K562 (cell line): Measurements from ENCODE around the gene APCDD1. TPM values are rescaled to one million over a fixed set of nuclear protein-coding genes. Genes with fewer than 3 reads are reported as not detected.
A peak's percentile ranks its signal among the peaks of the same experiment; 100 is the strongest.

ENCODE experiments used
- NCOA2 ChIP-seq, 2 experiments: fragments of 450-650 bp; IDR thresholded peaks; 2 replicates each; pipeline ENCODE4 v1.6.1; 2018; ENCODE audit warnings: mild to moderate bottlenecking in 2 of 2, moderate library complexity in 1 of 2; ENCODE audit not compliant: partially characterized antibody in 2 of 2
- NFIX ChIP-seq: fragments of 250-450 bp; sonication (Bioruptor Pico); IDR thresholded peaks from 2 replicates; pipeline ENCODE4 v1.4.0; 2020; ENCODE audit warnings: low read depth, mild to moderate bottlenecking, moderate library complexity
- NR4A1 ChIP-seq, 2 experiments: fragments of 250-450 bp in 1 of 2; fragments of 450-650 bp in 1 of 2; sonication (Bioruptor Pico) in 1 of 2; IDR thresholded peaks; 2 replicates each; pipeline versions ENCODE4 v1.4.0 to v1.6.1; 2016 to 2020; ENCODE audit warnings: mild to moderate bottlenecking in 2 of 2, missing compliant biosample characterization in 1 of 2, missing genetic modification characterization in 1 of 2, moderate library complexity in 1 of 2
- RBFOX2 ChIP-seq: fragments of 200-400 bp; formaldehyde crosslinking; IDR thresholded peaks from 2 replicates; pipeline ENCODE4 v1.6.1; 2017; ENCODE audit warnings: low read depth, mild to moderate bottlenecking, low read length, moderate library complexity
- SMAD2 ChIP-seq: fragments of 150-350 bp; IDR thresholded peaks from 2 replicates; pipeline ENCODE4 v1.6.1; 2014; ENCODE audit warnings: low read depth, mild to moderate bottlenecking, low read length
- ZFX ChIP-seq: sonication (generic); formaldehyde crosslinking; IDR thresholded peaks from 2 replicates; pipeline ENCODE4 v1.8.0; 2022; ENCODE audit warnings: mild to moderate bottlenecking, missing genetic modification reagents, moderate library complexity
- polyA plus RNA-seq, 8 experiments: library from polyadenylated mRNA; depleted of rRNA in 4 of 8; stranded (reverse) in 5 of 8; unstranded in 3 of 8; fragments of >200 nt; fragmentation: Nextera tagmentation in 2 of 8; fragmentation: Illumina TruSeq in 1 of 8; extraction: Ambion mirVana in 2 of 8; extraction: Trizol in 1 of 8; gene quantifications; 2 replicates each; pipeline versions ENCODE4 v1.2.1 to v1.2.3, GENCODE V29; 2011 to 2014; ENCODE audit warnings: inconsistent platforms in 1 of 8, missing spikeins in 1 of 8
- total RNA-seq, 7 experiments: library from RNA; depleted of rRNA in 6 of 7; stranded (reverse); fragments of >200 nt in 6 of 7; fragmentation: Illumina TruSeq in 2 of 7; extraction: Trizol in 2 of 7; gene quantifications; 2 replicates each; pipeline versions ENCODE4 v1.2.1 to v1.2.3, GENCODE V29; 2011 to 2021; ENCODE audit warnings: low replicate concordance in 1 of 7
- TF ChIP-seq, protein P1 (sequence below), 2 experiments: fragments of 450-650 bp; formaldehyde crosslinking in 1 of 2; IDR thresholded peaks; 2 replicates each; pipeline versions ENCODE4 v1.4.0 to v1.6.1; 2014 to 2020; ENCODE audit warnings: mild to moderate bottlenecking in 2 of 2, borderline replicate concordance in 1 of 2, low read depth in 1 of 2
- TF ChIP-seq, protein P2 (sequence below): fragments of 250-450 bp; sonication (Bioruptor Pico); IDR thresholded peaks from 2 replicates; pipeline ENCODE4 v1.5.0; 2021
- TF ChIP-seq, protein P3 (sequence below): fragments of 200-800 bp; sonication (Bioruptor generic); IDR thresholded peaks from 2 replicates; pipeline ENCODE4 v1.6.1; 2017; ENCODE audit warnings: missing genetic modification characterization, missing compliant biosample characterization
- TF ChIP-seq, protein P4 (sequence below): fragments of 450-650 bp; IDR thresholded peaks from 2 replicates; pipeline ENCODE4 v1.6.1; 2017; ENCODE audit warnings: antibody characterized with exemption, mild to moderate bottlenecking

The APCDD1 gene
- total and polyA plus RNA-seq, 9 of the 15 experiments (the other 6 are each of a cell fraction or from before 2014, with no cell fraction given): 0.07 TPM; not detected in 8

DNA sequence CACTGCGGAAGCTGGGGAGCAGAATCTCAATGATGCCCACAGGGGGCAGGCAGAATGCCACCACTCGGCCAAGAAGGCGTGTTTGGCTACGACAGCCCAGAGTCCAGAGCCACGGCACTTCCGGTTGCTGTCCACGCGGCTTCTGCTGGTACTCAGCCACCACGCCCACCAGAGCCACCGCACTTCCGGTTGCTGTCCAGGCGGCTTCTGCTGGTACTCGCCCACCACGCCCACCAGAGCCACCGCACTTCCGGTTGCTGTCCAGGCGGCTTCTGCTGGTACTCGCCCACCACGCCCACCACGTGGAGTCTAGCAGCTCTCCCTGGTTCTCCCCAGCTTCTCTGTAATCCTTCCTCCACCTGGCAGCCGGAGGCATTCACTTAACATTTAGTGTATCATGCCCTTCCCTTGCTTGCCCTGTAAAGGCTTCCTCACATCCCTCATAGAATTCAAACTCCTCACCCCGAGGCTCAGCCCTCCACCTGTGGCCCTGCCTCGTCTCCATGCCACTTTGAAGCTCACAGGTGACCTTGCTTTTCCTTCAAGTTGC is 40.1 kb upstream of the APCDD1 start (continued):
- TF ChIP-seq, protein P1, sequence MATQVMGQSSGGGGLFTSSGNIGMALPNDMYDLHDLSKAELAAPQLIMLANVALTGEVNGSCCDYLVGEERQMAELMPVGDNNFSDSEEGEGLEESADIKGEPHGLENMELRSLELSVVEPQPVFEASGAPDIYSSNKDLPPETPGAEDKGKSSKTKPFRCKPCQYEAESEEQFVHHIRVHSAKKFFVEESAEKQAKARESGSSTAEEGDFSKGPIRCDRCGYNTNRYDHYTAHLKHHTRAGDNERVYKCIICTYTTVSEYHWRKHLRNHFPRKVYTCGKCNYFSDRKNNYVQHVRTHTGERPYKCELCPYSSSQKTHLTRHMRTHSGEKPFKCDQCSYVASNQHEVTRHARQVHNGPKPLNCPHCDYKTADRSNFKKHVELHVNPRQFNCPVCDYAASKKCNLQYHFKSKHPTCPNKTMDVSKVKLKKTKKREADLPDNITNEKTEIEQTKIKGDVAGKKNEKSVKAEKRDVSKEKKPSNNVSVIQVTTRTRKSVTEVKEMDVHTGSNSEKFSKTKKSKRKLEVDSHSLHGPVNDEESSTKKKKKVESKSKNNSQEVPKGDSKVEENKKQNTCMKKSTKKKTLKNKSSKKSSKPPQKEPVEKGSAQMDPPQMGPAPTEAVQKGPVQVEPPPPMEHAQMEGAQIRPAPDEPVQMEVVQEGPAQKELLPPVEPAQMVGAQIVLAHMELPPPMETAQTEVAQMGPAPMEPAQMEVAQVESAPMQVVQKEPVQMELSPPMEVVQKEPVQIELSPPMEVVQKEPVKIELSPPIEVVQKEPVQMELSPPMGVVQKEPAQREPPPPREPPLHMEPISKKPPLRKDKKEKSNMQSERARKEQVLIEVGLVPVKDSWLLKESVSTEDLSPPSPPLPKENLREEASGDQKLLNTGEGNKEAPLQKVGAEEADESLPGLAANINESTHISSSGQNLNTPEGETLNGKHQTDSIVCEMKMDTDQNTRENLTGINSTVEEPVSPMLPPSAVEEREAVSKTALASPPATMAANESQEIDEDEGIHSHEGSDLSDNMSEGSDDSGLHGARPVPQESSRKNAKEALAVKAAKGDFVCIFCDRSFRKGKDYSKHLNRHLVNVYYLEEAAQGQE (IDR thresholded peaks at IDR 0.05; ENCODE audit: borderline replicate concordance): 0 out of 2 replicates have a peak, but pooled peaks have one; percentile 30
- TF ChIP-seq, protein P1 (CRISPR knock-in tag; IDR thresholded peaks at IDR 0.05; ENCODE audit: low read depth): no peak
- no peak for TF ChIP-seq NFIX
- TF ChIP-seq, protein P2, sequence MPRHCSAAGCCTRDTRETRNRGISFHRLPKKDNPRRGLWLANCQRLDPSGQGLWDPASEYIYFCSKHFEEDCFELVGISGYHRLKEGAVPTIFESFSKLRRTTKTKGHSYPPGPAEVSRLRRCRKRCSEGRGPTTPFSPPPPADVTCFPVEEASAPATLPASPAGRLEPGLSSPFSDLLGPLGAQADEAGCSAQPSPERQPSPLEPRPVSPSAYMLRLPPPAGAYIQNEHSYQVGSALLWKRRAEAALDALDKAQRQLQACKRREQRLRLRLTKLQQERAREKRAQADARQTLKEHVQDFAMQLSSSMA (CRISPR knock-in tag): no peak
- TF ChIP-seq NCOA2 (IDR thresholded peaks at IDR 0.05; ENCODE audit: partially characterized antibody in 2 of 2): no peak
- no peak for TF ChIP-seq ZFX (CRISPR knock-in tag)
- TF ChIP-seq, protein P3, sequence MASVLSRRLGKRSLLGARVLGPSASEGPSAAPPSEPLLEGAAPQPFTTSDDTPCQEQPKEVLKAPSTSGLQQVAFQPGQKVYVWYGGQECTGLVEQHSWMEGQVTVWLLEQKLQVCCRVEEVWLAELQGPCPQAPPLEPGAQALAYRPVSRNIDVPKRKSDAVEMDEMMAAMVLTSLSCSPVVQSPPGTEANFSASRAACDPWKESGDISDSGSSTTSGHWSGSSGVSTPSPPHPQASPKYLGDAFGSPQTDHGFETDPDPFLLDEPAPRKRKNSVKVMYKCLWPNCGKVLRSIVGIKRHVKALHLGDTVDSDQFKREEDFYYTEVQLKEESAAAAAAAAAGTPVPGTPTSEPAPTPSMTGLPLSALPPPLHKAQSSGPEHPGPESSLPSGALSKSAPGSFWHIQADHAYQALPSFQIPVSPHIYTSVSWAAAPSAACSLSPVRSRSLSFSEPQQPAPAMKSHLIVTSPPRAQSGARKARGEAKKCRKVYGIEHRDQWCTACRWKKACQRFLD (CRISPR knock-in tag): no peak
- TF ChIP-seq, protein P4, sequence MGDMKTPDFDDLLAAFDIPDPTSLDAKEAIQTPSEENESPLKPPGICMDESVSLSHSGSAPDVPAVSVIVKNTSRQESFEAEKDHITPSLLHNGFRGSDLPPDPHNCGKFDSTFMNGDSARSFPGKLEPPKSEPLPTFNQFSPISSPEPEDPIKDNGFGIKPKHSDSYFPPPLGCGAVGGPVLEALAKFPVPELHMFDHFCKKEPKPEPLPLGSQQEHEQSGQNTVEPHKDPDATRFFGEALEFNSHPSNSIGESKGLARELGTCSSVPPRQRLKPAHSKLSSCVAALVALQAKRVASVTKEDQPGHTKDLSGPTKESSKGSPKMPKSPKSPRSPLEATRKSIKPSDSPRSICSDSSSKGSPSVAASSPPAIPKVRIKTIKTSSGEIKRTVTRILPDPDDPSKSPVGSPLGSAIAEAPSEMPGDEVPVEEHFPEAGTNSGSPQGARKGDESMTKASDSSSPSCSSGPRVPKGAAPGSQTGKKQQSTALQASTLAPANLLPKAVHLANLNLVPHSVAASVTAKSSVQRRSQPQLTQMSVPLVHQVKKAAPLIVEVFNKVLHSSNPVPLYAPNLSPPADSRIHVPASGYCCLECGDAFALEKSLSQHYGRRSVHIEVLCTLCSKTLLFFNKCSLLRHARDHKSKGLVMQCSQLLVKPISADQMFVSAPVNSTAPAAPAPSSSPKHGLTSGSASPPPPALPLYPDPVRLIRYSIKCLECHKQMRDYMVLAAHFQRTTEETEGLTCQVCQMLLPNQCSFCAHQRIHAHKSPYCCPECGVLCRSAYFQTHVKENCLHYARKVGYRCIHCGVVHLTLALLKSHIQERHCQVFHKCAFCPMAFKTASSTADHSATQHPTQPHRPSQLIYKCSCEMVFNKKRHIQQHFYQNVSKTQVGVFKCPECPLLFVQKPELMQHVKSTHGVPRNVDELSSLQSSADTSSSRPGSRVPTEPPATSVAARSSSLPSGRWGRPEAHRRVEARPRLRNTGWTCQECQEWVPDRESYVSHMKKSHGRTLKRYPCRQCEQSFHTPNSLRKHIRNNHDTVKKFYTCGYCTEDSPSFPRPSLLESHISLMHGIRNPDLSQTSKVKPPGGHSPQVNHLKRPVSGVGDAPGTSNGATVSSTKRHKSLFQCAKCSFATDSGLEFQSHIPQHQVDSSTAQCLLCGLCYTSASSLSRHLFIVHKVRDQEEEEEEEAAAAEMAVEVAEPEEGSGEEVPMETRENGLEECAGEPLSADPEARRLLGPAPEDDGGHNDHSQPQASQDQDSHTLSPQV: no peak
- TF ChIP-seq NR4A1 (CRISPR knock-in tag; IDR thresholded peaks at IDR 0.05): no peak
- no peak for TF ChIP-seq NR4A1 (tag; IDR thresholded peaks at IDR 0.05)
- no peak for TF ChIP-seq SMAD2
- no peak for TF ChIP-seq RBFOX2
